VCaP (cell line): ENCODE results near the gene MRM1.
A peak's percentile ranks its signal among the peaks of the same experiment; 100 is the strongest.

ENCODE experiments used
- H3K27ac ChIP-seq: fragments of 450-650 bp; 2 replicates; pipeline ENCODE4 v1.5.1; 2017
- CTCF ChIP-seq: fragments of 450-650 bp; conservative IDR thresholded peaks from 2 replicates; pipeline ENCODE4 v1.5.1; 2017; ENCODE audit warnings: mild to moderate bottlenecking, moderate library complexity

MRM1 gene

GRCh38 chr17:36657763-36658490, 56.5 kb downstream of the MRM1 start:
- peak overlapping the region; percentile 84; the same call in 1 of the 2 replicates for H3K27ac ChIP-seq
- peak; percentile 85 for TF ChIP-seq CTCF
